SU-DHL-6 (cell line): ENCODE measurements around the gene HDGFL3.

ENCODE experiments used
- H2AFZ ChIP-seq: fragments of 200-600 bp; sonication (generic); 2 replicates; pipeline ENCODE4 v1.6.1; 2014; ENCODE audit warnings: low read depth, mild to moderate bottlenecking, moderate library complexity, mixed read lengths, antibody characterized with exemption, low read length; ENCODE audit not compliant: severe bottlenecking
- H3F3A ChIP-seq: fragments of 200-600 bp; shearing (Covaris generic); 2 replicates; pipeline ENCODE4 v1.6.0; 2016; ENCODE audit warnings: antibody characterized with exemption, mild to moderate bottlenecking; ENCODE audit not compliant: insufficient read depth
- H3K27ac ChIP-seq: fragments of 200-600 bp; sonication (generic); 2 replicates; pipeline ENCODE4 v1.5.1; 2016; ENCODE audit warnings: low read depth, mild to moderate bottlenecking, low read length, moderate library complexity, mixed read lengths
- H3K27me3 ChIP-seq: fragments of 200-600 bp; sonication (generic), shearing (Covaris generic); 2 replicates; pipeline ENCODE4 v1.6.0; 2014; ENCODE audit warnings: mild to moderate bottlenecking, low read length
- H3K36me3 ChIP-seq: fragments of 200-600 bp; sonication (generic); 2 replicates; pipeline ENCODE4 v1.6.1; 2014; ENCODE audit warnings: mild to moderate bottlenecking, low read length, mixed read lengths
- H3K4me2 ChIP-seq: fragments of 300-600, 200-600 bp; shearing (Covaris generic), sonication (generic); 2 replicates; pipeline ENCODE4 v1.6.0; 2014; ENCODE audit warnings: low read length, low read depth, mild to moderate bottlenecking; ENCODE audit not compliant: poor library complexity, severe bottlenecking
- H3K4me3 ChIP-seq: fragments of 200-600 bp; sonication (generic); 2 replicates; pipeline ENCODE4 v1.5.1; 2014; ENCODE audit warnings: antibody characterized with exemption, low read length, mild to moderate bottlenecking, mixed read lengths; ENCODE audit not compliant: insufficient read depth, poor library complexity, severe bottlenecking
- H3K79me2 ChIP-seq: fragments of 200-600 bp; sonication (generic); 2 replicates; pipeline ENCODE4 v1.6.1; 2014; ENCODE audit warnings: mild to moderate bottlenecking, low read length, moderate library complexity; ENCODE audit not compliant: insufficient read depth
- H3K9ac ChIP-seq: fragments of 200-600 bp; sonication (generic); 2 replicates; pipeline ENCODE4 v1.7.0; 2014; ENCODE audit warnings: mild to moderate bottlenecking, low read length
- H3K9me2 ChIP-seq: fragments of 200-600 bp; sonication (generic); replicated peaks from 2 replicates; pipeline ENCODE4 v1.6.1; 2014; ENCODE audit warnings: low read length; ENCODE audit not compliant: insufficient read depth
- H3K9me3 ChIP-seq: fragments of 200-600 bp; sonication (generic); 2 replicates; pipeline ENCODE4 v1.6.1; 2014; ENCODE audit warnings: low read length, mixed read lengths; ENCODE audit not compliant: insufficient read depth
- H4K20me1 ChIP-seq: fragments of 200-600 bp; sonication (generic); 2 replicates; pipeline ENCODE4 v1.6.1; 2014; ENCODE audit warnings: low read depth, mild to moderate bottlenecking, antibody characterized with exemption, low read length, moderate library complexity, mixed read lengths
- CTCF ChIP-seq: fragments of 200-600 bp; sonication (generic); IDR thresholded peaks from one replicate; pipeline ENCODE4 v1.5.1; 2017; ENCODE audit warnings: antibody characterized with exemption, mild to moderate bottlenecking, low read length, moderate library complexity; ENCODE audit not compliant: insufficient read depth, poor library complexity, severe bottlenecking
- EZH2phosphoT487 ChIP-seq: fragments of 200-600 bp; sonication (generic), shearing (Covaris generic); conservative IDR thresholded peaks from 2 replicates; pipeline ENCODE4 v1.6.1; 2018; ENCODE audit warnings: mild to moderate bottlenecking, antibody characterized with exemption, low read length, moderate library complexity, mixed read lengths

The HDGFL3 gene

GRCh38 chr15:83199288-83199687 lies 8.3 kb downstream of the HDGFL3 start:
- H3K27me3 ChIP-seq, result no peaks in the 10 kb centered on the region
- no peak overlapping the region for H3K4me2 ChIP-seq
- no peaks in the 10 kb centered on the region for H3K9me3 ChIP-seq
- no peaks in the 10 kb centered on the region for H3K79me2 ChIP-seq
- H4K20me1 ChIP-seq, result no peaks in the 10 kb centered on the region
- no peaks in the 10 kb centered on the region for H3K36me3 ChIP-seq
- H3K9ac ChIP-seq, result no peak overlapping the region
- no peaks in the 10 kb centered on the region for H3F3A ChIP-seq
- H3K27ac ChIP-seq, result no peak overlapping the region
- H3K9me2 ChIP-seq, result no peaks in the 10 kb centered on the region
- no peak overlapping the region for H2AFZ ChIP-seq
- no peak for TF ChIP-seq EZH2phosphoT487
- no peak for TF ChIP-seq CTCF
- no peak overlapping the region for H3K4me3 ChIP-seq

- Histone ChIP-seq H4K20me1 (no peaks in the 10 kb centered on the region), H3K9ac (no peak overlapping the region), H3K4me2 (no peak overlapping the region), H3K36me3 (no peaks in the 10 kb centered on the region), H3K27me3 (no peaks in the 10 kb centered on the region), H3K9me3 (no peaks in the 10 kb centered on the region), H3K79me2 (no peaks in the 10 kb centered on the region), H3F3A (no peaks in the 10 kb centered on the region), H3K4me3 (no peak overlapping the region), H3K27ac (no peak overlapping the region), H2AFZ (no peak overlapping the region), H3K9me2 (no peaks in the 10 kb centered on the region)
- TF ChIP-seq EZH2phosphoT487 (no peak), CTCF (no peak)
Observed at GRCh38 chr15:83198476-83198875, 9.1 kb downstream of the HDGFL3 start.

GRCh38 chr15:83194528-83194927 lies 13.1 kb downstream of the HDGFL3 start:
- Histone ChIP-seq H3K36me3 (no peaks in the 10 kb centered on the region), H2AFZ (no peak overlapping the region), H3K9ac (no peak overlapping the region), H3K9me3 (no peaks in the 10 kb centered on the region), H3K4me2 (no peak overlapping the region), H3K4me3 (no peak overlapping the region), H3K9me2 (no peaks in the 10 kb centered on the region), H4K20me1 (no peaks in the 10 kb centered on the region), H3K27ac (no peak overlapping the region), H3K79me2 (no peaks in the 10 kb centered on the region), H3K27me3 (no peaks in the 10 kb centered on the region), H3F3A (no peaks in the 10 kb centered on the region)
- no peak for TF ChIP-seq EZH2phosphoT487
- TF ChIP-seq CTCF, result no peak
